ENCODE data around the gene HRNR. TPM values are rescaled to one million over a fixed set of nuclear protein-coding genes. Genes with fewer than 3 reads are reported as not detected.

The HRNR gene
- total RNA-seq, 1 donor from 2014 or later = not detected

DNA sequence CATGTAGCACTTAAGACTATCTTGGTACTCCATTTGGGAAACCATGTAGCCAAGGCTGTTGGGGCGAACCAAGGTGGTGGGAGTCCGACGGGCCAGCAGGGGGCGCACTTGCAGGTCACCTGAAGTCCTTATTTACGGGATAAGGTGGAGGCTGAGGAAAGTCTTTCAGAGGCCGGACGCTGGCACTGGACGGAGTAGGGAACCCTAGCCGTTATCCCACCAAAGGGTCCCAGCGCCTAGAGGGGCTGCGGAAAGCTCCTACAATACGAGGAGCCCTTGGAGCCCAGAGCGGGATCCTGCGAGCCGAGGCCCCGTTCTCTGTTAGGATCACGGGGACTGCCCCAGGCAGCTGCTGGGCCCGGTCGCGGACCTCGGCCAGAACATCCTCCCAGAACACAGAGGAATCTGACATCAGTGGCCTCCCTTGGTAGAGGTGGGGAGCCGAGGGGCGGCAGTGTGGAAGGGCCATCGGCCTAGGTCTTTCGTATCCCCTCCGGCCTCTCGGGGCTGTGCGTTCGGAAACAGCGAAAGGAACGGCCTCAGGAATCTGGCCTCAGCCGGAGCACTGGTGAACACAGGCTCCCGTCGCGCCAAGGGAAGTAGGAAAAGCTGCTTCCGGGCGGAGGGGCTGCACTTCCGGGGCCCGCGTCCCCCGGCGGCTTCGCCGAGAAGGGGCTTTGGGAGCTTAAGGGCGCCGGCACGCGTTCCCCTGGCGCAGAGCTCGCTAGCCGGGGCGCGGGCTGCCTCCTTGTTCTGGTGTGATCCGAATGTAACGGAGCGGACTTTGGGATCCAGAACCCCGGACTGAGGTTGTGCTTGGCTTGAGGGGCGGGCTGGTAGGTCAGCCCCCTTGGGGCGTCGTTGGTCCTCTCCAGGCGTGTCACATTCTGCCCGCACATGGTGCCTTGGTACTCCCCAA is 35.1 kb downstream of the HRNR start:
- DNase-seq = peak; percentile 81

DNA sequence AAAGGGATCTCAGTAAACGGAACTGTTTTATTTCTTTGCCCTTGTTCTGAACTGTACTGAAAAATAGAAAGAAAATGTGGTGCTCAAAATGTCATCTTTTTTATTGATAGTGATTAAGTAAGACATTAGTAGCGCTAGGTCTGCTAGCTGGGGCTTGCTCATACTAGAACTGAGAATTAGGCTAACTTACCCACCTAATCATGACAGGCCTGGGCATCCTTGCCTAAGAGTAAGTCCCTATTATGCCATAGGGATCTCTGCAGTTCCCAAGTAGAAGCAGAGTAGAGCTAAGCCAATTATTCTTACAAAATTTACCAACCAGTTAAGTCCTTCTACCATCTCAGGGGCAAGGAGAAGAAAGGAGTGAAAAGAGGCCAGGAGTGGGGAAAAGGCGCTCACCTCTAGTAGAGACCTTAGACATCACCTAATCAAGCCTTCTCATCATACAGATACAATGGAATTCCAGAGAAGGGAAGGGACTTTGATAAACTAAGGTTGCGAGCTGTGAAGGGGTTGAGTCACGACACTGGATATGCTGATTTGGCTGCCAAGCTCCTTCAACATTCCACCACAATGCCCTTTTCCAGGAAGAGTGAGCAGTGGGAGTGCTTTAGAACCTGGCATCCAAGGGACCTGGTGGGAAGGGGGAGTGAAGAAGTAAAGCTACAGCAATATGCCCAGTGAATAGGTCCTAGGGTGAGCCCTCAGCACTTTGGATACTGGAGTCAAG is 37.3 kb downstream of the HRNR start:
- DNase-seq = no peak

GRCh38 chr1:152185544-152186391 is 38.2 kb downstream of the HRNR start:
- DNase-seq = peak; percentile 50

DNA sequence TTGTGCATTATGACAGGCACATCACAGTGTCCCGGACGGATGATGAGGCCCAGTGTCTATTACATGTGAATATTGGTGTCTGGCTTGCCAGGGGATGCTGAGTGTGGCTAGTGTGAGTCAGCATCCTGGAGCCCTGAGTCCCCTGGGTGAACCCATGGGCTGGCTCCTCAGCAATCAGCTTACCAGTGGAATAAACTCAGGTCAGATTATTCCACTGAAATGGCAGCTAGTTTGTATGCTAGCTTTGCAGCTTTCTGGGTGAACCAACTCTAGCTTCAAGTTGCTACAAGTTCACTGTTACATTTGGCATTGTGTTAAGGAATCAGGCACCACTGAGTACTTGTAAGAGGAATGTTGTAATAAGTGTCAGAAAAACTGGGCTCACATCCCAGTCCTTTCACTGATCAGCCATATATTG is 41.0 kb downstream of the HRNR start:
- peak; percentile 44 for DNase-seq

DNA sequence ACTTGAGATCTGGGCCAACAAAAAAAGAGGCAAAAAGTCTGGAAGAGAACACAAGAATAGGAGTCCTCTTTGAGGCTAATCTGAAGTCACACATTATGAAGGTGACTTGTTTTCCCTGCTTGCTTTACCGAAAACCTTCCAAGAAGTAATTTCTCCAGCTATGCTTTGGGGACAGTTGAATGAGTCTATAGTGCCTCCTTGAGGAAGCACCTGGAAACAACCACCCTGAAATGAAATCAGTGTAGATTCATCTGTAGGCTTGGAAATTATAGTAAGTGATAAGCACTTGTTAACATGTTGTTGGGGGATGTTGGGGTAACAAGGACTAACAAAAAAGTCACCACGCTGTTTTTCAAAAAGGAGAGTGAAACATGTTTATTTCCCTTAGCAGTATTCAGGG is 41.6 kb downstream of the HRNR start:
- no peak for DNase-seq

GRCh38 chr1:152179566-152179965 is 44.4 kb downstream of the HRNR start:
- no peak for DNase-seq

GRCh38 chr1:152170287-152170905 is 53.6 kb downstream of the HRNR start:
- no peak for DNase-seq

DNA sequence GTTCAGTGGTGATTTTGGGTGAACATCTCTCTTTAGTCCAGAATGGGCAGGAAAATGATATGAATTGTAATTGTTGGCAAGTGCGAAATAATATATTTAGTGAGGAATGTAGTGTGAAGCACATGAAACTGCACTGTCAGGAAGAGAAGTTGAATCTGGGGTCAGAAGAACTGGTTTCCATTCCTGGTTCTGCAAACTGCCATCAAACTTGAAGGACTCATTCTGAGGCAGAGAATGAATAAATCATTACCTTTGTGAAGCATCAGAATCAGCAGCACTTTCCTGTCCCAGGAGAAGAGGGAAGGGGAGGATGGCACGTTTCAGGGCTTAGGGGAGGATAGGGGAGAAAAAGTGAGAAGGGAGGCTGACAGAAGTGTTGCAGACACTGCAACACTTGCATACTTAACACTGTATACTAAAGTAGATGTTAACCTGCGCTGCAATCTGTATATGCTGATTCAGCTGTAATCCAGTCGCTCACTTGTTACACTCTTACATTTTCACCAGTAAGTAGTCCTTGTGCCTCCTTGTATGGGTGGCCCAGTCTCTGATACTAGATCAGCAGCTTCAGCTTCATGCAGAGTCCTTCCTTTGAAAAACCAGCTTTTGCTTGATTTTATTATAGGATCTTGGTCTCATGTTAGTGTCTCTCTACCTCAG is 54.5 kb downstream of the HRNR start:
- DNase-seq = no peak

GRCh38 chr1:152168535-152168868 is 55.5 kb downstream of the HRNR start:
- DNase-seq = no peak

GRCh38 chr1:152167835-152168534 is 56.0 kb downstream of the HRNR start:
- no peak for DNase-seq

GRCh38 chr1:152166966-152167365 is 57.0 kb downstream of the HRNR start:
- no peak for DNase-seq

- DNase-seq = no peak
These were observed 58.5 kb downstream of the HRNR start for GRCh38 chr1:152165286-152166077.

DNA sequence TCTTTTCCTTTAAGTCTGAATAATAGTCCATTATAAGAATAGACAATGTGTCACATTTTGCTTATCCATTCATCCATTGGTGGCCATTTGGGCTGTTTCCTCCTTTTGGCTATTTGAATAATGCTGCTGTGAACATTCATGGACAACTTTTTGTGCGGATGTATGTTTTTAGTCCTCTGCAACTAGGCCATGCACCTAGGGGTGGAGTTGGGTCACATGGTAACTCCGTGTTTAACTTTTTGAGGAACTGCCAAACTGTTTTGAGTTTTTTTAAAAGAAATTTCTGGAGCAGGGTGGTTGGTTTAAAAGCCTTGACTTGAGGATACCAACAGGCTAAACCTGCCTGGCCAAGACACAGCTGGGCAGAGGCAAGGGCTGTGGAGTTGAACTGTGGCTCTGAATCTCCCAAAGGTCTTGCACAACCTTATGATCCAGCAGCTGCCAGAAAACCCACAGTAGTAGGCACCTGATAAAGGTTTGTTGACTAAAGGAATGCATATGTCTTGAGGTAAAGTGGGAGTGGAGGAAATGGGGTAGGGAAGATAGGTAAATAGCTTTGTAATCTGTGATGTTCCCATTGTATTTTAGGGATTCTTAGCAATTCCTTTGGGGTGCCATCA is 59.4 kb downstream of the HRNR start:
- no peak for DNase-seq

GRCh38 chr1:152162792-152163463 is 61.1 kb downstream of the HRNR start:
- no peak for DNase-seq

Other genes with a start within 250 kb of the HRNR start
- gene S100A10, start 230.3 kb downstream of the HRNR start, total RNA-seq = 105 TPM
- 36.0 TPM for gene S100A11, start 187.2 kb downstream of the HRNR start, total RNA-seq
- gene TCHHL1, start 135.1 kb downstream of the HRNR start, total RNA-seq = not detected
- not detected for gene TCHH, start 108.7 kb downstream of the HRNR start, total RNA-seq
- not detected for gene RPTN, start 65.0 kb downstream of the HRNR start, total RNA-seq
- gene FLG, start 101.0 kb upstream of the HRNR start, total RNA-seq = 5.9 TPM
- gene FLG2, start 135.8 kb upstream of the HRNR start, total RNA-seq = 0.21 TPM
- 26.0 TPM for gene CRNN, start 190.1 kb upstream of the HRNR start, total RNA-seq

All from tongue (tissue), 2 donors.